ENCODE results near the gene NRDC.

The NRDC gene

DNA sequence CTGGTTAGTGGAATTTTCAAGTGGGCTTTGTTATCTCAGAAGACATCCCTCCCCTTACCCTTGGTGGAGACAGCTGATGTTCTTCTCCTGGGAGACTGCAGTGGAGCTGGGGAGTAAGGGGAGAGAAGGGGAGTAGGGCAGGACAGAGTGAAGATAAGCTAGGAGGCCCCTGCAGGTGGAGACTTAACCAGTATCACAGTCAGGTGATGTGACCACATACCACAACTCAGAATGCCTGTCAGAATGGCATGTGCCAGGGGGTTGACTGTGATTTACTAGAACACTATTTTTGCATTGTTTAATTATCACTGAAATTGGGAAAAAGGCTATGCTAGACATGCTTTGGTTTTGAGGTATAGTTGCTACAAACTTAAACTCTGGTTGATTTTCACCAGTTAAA, 124.6 kb downstream of the NRDC start:
- TF ChIP-seq, protein P1, sequence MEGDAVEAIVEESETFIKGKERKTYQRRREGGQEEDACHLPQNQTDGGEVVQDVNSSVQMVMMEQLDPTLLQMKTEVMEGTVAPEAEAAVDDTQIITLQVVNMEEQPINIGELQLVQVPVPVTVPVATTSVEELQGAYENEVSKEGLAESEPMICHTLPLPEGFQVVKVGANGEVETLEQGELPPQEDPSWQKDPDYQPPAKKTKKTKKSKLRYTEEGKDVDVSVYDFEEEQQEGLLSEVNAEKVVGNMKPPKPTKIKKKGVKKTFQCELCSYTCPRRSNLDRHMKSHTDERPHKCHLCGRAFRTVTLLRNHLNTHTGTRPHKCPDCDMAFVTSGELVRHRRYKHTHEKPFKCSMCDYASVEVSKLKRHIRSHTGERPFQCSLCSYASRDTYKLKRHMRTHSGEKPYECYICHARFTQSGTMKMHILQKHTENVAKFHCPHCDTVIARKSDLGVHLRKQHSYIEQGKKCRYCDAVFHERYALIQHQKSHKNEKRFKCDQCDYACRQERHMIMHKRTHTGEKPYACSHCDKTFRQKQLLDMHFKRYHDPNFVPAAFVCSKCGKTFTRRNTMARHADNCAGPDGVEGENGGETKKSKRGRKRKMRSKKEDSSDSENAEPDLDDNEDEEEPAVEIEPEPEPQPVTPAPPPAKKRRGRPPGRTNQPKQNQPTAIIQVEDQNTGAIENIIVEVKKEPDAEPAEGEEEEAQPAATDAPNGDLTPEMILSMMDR (IDR thresholded peaks at IDR 0.05), result no peak

DNA sequence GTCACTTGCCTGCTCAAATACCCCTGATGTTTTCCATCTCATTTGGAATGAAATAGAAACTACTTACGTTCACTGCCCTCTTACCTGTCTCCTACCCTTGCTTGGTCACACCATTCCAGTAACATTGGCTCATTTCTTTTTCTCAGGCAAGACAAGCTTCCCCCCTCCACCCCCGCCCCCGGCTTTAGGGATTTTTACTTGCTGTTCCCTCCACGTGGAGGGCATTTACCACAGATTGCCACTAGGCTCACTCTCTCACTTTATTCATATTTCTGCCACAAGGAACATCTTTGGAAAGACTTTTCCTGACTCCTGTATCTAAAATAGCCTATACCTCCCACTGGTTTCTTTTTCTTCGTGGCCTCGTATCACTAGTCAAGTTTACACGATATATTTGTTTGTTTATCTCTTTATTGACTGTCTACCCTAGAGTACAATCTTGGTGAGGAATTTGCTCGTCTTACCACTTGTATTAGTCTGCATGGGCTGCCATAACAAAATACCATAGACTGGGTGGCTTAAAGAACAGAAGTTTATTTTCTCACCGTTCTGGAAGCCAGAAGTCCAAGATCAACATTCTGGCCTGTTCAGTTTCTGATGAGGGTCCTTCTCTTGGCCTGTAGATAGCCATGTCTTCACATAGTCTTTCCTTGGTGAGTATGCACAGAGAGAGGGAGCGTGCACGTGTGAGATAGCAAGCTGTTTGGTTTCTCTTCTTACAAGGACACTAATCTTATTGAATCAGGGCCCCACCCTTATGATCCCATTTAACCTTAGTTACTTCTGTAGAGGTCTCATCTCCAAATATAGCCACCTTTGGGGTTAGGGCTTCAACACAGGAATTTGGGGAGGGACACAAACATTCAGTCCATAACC, 126.2 kb downstream of the NRDC start:
- TF ChIP-seq, protein P1 (IDR thresholded peaks at IDR 0.05), result no peak

DNA sequence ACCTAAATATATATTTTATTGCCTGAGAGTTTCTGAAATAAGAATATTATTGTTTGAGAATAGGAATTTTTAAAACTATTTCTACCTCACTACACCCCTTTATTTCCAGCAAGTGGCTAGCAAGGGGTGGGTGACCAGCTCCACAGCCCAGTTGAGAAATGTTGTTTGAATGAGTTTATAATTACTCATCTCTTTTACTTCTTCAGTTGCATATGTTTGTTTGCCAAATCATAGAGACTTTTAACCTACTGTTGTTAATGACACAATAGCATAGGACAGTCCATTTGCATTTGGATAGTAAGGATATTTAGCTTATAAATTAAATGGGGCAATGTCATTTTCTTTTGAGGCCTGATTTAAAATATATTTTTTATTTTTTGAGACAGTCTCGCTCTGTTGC, 127.8 kb downstream of the NRDC start:
- TF ChIP-seq, protein P1 (IDR thresholded peaks at IDR 0.05), result no peak

DNA sequence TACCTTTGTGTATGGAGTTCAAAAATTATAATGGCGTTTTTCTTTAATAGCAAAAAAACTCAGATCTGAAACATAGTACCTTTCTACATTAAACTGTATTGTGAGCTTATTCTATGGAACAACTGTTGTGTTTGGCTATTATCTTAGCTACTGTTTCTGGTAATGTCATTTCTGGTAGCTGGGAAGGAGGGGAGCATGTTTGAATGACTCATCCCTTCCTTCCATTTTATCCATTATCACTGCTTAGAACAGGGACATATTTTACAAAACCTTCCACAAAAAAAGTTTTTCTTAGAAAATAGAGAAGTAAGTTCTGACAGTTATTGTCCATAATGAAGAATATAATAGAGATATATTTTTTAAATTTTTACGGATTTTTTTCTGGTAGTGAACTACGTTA, 128.3 kb downstream of the NRDC start:
- TF ChIP-seq, protein P1 (IDR thresholded peaks at IDR 0.05), result no peak

DNA sequence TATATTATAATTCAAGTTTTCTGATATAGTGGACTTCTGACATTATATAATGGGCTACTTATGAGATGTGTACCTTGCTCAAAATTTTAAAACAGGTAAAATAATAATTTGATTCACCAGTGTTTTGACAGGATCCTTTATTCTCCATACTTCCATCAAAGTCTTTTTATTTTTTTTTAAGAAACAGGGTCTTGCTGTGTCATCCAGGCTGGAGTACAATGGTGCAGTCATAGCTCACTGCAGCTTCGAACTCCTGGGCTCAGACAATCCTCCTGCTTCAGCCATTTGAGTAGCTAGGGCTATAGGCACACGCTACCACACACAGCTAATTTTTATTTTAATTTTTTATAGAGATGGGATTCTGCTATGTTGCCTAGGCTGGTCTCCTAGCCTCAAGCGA, 129.4 kb downstream of the NRDC start:
- TF ChIP-seq, protein P1 (IDR thresholded peaks at IDR 0.05), result no peak

DNA sequence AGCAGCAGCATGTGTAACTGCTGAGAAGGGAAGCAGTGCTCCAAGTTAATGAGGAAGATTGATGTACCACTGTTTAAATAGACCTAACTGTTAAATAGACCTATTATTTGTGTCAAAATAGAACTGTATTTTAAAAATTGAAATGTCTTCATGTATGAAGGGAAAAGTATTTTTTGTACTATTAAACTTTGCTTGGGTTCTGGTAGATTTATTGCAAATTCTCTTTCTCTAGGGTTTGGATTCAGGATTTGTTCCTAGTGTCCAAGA, 133.3 kb downstream of the NRDC start:
- TF ChIP-seq, protein P1 (IDR thresholded peaks at IDR 0.05), result no peak

DNA sequence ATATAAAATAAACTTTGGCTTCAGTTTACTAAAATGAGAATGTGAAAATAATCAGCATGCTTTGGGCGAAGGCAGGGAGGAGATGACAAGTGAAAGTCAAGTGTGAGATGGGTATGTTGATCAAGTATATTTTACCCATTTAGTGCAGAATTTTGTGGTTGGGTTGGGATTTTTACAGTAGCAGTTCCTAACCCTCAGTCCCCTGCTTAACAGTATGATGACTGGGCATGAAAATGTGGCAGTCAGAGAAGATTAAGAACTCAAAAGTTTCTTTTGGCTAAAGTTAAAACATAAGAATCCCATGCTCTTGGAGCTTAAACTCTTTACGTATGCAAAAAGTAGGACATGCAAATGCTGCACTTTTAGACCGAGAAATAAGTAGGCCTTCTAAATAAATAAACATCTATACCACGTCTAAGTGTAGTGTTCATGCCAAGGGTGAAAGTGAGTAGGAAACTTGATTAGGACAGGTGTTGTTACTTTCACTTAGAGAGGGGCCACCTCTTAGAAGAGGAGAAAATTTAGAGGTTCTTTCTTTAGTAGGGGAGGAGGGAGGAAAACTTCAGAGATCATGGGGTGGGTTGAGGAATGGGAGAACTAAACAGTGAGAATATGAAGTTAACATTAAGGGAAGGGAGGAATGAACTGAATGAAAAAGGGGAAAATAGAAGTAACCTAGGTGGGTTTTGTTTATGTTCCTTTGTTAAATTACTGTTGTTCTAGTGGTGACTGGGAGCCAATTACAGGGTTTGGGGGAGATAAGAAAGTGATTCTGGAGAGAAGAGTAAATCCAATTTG, 133.8 kb downstream of the NRDC start:
- TF ChIP-seq, protein P1 (IDR thresholded peaks at IDR 0.05), result no peak

Data from LNCAP (cell line).